ENCODE measurements around the gene RAE1.

RAE1 gene

GRCh38 chr20:57389695-57390603 lies 38.9 kb downstream of the RAE1 start:
- peak; percentile 72 for DNase-seq

GRCh38 chr20:57390604-57391438 lies 39.8 kb downstream of the RAE1 start, which contains the start of gene RBM38:
Gene RBM38, plus strand, starts transcription at chr20:57391396. Its CDS starts 186 bp downstream, at chr20:57391582.
- peak; percentile 64 for DNase-seq

GRCh38 chr20:57391439-57392301 lies 40.6 kb downstream of the RAE1 start:
- no peak for DNase-seq

GRCh38 chr20:57392512-57393271 lies 41.6 kb downstream of the RAE1 start:
- DNase-seq = peak; percentile 89

GRCh38 chr20:57393321-57394120 lies 42.5 kb downstream of the RAE1 start:
- DNase-seq = no peak

- DNase-seq = no peak
Observed at GRCh38 chr20:57394121-57395082, 43.3 kb downstream of the RAE1 start.

- no peak for DNase-seq
Observed at GRCh38 chr20:57395111-57395966, 44.3 kb downstream of the RAE1 start.

GRCh38 chr20:57396212-57396983 lies 45.3 kb downstream of the RAE1 start:
- no peak for DNase-seq

- DNase-seq = no peak
Observed at GRCh38 chr20:57396984-57397692, 46.1 kb downstream of the RAE1 start.

GRCh38 chr20:57397693-57398108 lies 46.6 kb downstream of the RAE1 start:
- DNase-seq = peak; percentile 76

GRCh38 chr20:57398231-57398821 lies 47.3 kb downstream of the RAE1 start:
- peak; percentile 96 for DNase-seq

- DNase-seq = no peak
Observed at GRCh38 chr20:57398901-57399535, 48.0 kb downstream of the RAE1 start.

- DNase-seq = peak; percentile 32
Observed at GRCh38 chr20:57399587-57400155, 48.6 kb downstream of the RAE1 start.

- DNase-seq = peak; percentile 24
Observed at GRCh38 chr20:57400231-57400701, 49.2 kb downstream of the RAE1 start.

GRCh38 chr20:57400821-57401564 lies 49.9 kb downstream of the RAE1 start:
- DNase-seq = peak; percentile 83

Data from CD4-positive, alpha-beta T cell treated with Interferon gamma for 1 hour (primary cell).